HuH-7 (cell line): ENCODE data around the gene LHFPL6.

Experiments used
- DNase-seq: peaks from one replicate; pipeline ENCODE4 v3.0.0; 2011; ENCODE audit warnings: low spot score

LHFPL6 gene

GRCh38 chr13:39510316-39510695 lies 92.7 kb downstream of the LHFPL6 start:
- no peak for DNase-seq

GRCh38 chr13:39509616-39510315 lies 93.2 kb downstream of the LHFPL6 start:
- no peak for DNase-seq

- no peak for DNase-seq
Observed at GRCh38 chr13:39506559-39507390, 96.2 kb downstream of the LHFPL6 start.

- no peak for DNase-seq
Observed at GRCh38 chr13:39505151-39505550, 97.8 kb downstream of the LHFPL6 start.

- no peak for DNase-seq
Observed at GRCh38 chr13:39503048-39503447, 99.9 kb downstream of the LHFPL6 start.

- DNase-seq, result no peak
Observed at GRCh38 chr13:39501702-39502324, 101.2 kb downstream of the LHFPL6 start.

GRCh38 chr13:39499604-39500003 lies 103.4 kb downstream of the LHFPL6 start:
- no peak for DNase-seq

- DNase-seq, result no peak
Observed at GRCh38 chr13:39498471-39499114, 104.4 kb downstream of the LHFPL6 start.

- DNase-seq, result no peak
Observed at GRCh38 chr13:39496506-39496905, 106.5 kb downstream of the LHFPL6 start.

GRCh38 chr13:39494633-39495032 lies 108.4 kb downstream of the LHFPL6 start:
- DNase-seq, result no peak

GRCh38 chr13:39494006-39494405 lies 109.0 kb downstream of the LHFPL6 start:
- no peak for DNase-seq

- DNase-seq, result no peak
Observed at GRCh38 chr13:39490136-39490535, 112.9 kb downstream of the LHFPL6 start.

- DNase-seq, result no peak
Observed at GRCh38 chr13:39486758-39487157, 116.2 kb downstream of the LHFPL6 start.

GRCh38 chr13:39485314-39485700 lies 117.7 kb downstream of the LHFPL6 start:
- no peak for DNase-seq

GRCh38 chr13:39484506-39485313 lies 118.3 kb downstream of the LHFPL6 start:
- no peak for DNase-seq

GRCh38 chr13:39483326-39483725 lies 119.7 kb downstream of the LHFPL6 start:
- no peak for DNase-seq

- no peak for DNase-seq
Observed at GRCh38 chr13:39481491-39481890, 121.5 kb downstream of the LHFPL6 start.

GRCh38 chr13:39474600-39474999 lies 128.4 kb downstream of the LHFPL6 start:
- no peak for DNase-seq

GRCh38 chr13:39469676-39470075 lies 133.3 kb downstream of the LHFPL6 start:
- DNase-seq, result no peak

- DNase-seq, result no peak
Observed at GRCh38 chr13:39468306-39468705, 134.7 kb downstream of the LHFPL6 start.

GRCh38 chr13:39463611-39464010 lies 139.4 kb downstream of the LHFPL6 start:
- DNase-seq, result no peak

GRCh38 chr13:39462906-39463305 lies 140.1 kb downstream of the LHFPL6 start:
- DNase-seq, result no peak
